IMR-90 (cell line): ENCODE results near the gene NEDD4L. TPM values are rescaled to one million over a fixed set of nuclear protein-coding genes. Genes with fewer than 3 reads are reported as not detected.

ENCODE experiments used
- ATAC-seq: fragments of 200-7000 bp; cut with Tn5 transposase; 2 replicates; pipeline ENCODE4 v1.9.1; 2020; ENCODE audit warnings: low read depth, mild to moderate bottlenecking, moderate library complexity
- BruUV-seq: library from RNA; stranded (reverse); fragments of 400-500 nt; replicated peaks from 2 replicates; lab custom pipeline; 2021; lab: Mats Ljungman, UMichigan
- CTCF ChIA-PET: fragments of 300-600 bp; formaldehyde crosslinking; extraction: SDS; loops from one replicate; lab custom pipeline; 2021; ENCODE audit warnings: antibody characterized with exemption; lab: Yijun Ruan, JAX
- POLR2A ChIA-PET: fragments of 300-600 bp; sonication (Branson Sonifier 250); formaldehyde crosslinking; loops from one replicate; lab custom pipeline; 2022; ENCODE audit warnings: antibody characterized with exemption; ENCODE audit not compliant: unreplicated experiment; lab: Charles Lee
- DNase-seq: peaks from one replicate; pipeline ENCODE4 v3.0.0; 2013
- H2AFZ ChIP-seq: replicated peaks from 2 replicates; pipeline ENCODE3; 2013; ENCODE audit warnings: low read length, mild to moderate bottlenecking; ENCODE audit not compliant: poor library complexity
- H2AK5ac ChIP-seq: 2 replicates; pipeline ENCODE4 v1.6.1; 2013; ENCODE audit warnings: low read depth, low read length, inconsistent platforms
- H2AK9ac ChIP-seq: replicated peaks from 2 replicates; pipeline ENCODE3; 2013; ENCODE audit warnings: mild to moderate bottlenecking, low read depth, low read length, moderate library complexity; ENCODE audit not compliant: poor library complexity
- H2BK120ac ChIP-seq: 2 replicates; pipeline ENCODE4 v1.6.1; 2013; ENCODE audit warnings: low read depth, low read length, inconsistent platforms
- H2BK15ac ChIP-seq: 3 replicates; pipeline ENCODE4 v1.6.1; 2013; ENCODE audit warnings: low read depth, low read length, inconsistent platforms
- H2BK20ac ChIP-seq: 2 replicates; pipeline ENCODE4 v1.6.1; 2013; ENCODE audit warnings: low read depth, mild to moderate bottlenecking, inconsistent platforms, low read length, moderate library complexity
- H2BK5ac ChIP-seq: 2 replicates; pipeline ENCODE4 v1.6.1; 2013; ENCODE audit warnings: mild to moderate bottlenecking, low read depth, low read length, inconsistent platforms; ENCODE audit not compliant: poor library complexity, severe bottlenecking
- H3K14ac ChIP-seq: replicated peaks from 2 replicates; pipeline ENCODE4 v1.6.1; 2013; ENCODE audit warnings: low read depth, low read length, inconsistent platforms
- H3K18ac ChIP-seq: 2 replicates; pipeline ENCODE4 v1.6.1; 2013; ENCODE audit warnings: low read depth, low read length, control low read depth
- H3K23ac ChIP-seq: 2 replicates; pipeline ENCODE4 v1.6.1; 2013; ENCODE audit warnings: low read depth, low read length, inconsistent platforms
- H3K27ac ChIP-seq: 2 replicates; pipeline ENCODE4 v1.5.1; 2013; ENCODE audit warnings: mild to moderate bottlenecking, control low read depth, low read length; ENCODE audit not compliant: insufficient read depth
- H3K27me3 ChIP-seq: 2 replicates; pipeline ENCODE4 v1.6.1; 2013; ENCODE audit warnings: low read length; ENCODE audit not compliant: control insufficient read depth, insufficient read depth
- H3K36me3 ChIP-seq: 2 replicates; pipeline ENCODE4 v1.6.1; 2013; ENCODE audit warnings: low read length, mixed read lengths; ENCODE audit not compliant: control insufficient read depth, insufficient read depth
- H3K4ac ChIP-seq: 2 replicates; pipeline ENCODE4 v1.6.1; 2013; ENCODE audit warnings: low read depth, low read length, inconsistent platforms
- H3K4me1 ChIP-seq: 2 replicates; pipeline ENCODE4 v1.6.1; 2013; ENCODE audit warnings: low read length, mixed read lengths; ENCODE audit not compliant: control insufficient read depth, insufficient read depth
- H3K4me2 ChIP-seq: 2 replicates; pipeline ENCODE4 v1.6.1; 2013; ENCODE audit warnings: low read depth, mild to moderate bottlenecking, control low read depth, low read length, moderate library complexity
- H3K4me3 ChIP-seq: 2 replicates; pipeline ENCODE4 v1.5.1; 2013; ENCODE audit warnings: low read depth, mild to moderate bottlenecking, control low read depth, low read length, moderate library complexity; ENCODE audit not compliant: insufficient read depth
- H3K56ac ChIP-seq: 2 replicates; pipeline ENCODE4 v1.6.1; 2013; ENCODE audit warnings: low read length, inconsistent platforms; ENCODE audit not compliant: insufficient read depth; ENCODE audit errors: extremely low read depth
- H3K79me1 ChIP-seq, 2 experiments: 2 replicates each; pipeline ENCODE4 v1.6.1; 2013; ENCODE audit warnings: low read length in 2 of 2, inconsistent platforms in 1 of 2, low read depth in 1 of 2
- H3K9ac ChIP-seq: 2 replicates; pipeline ENCODE4 v1.6.1; 2013; ENCODE audit warnings: low read depth, low read length, control low read depth
- H3K9me1 ChIP-seq: 2 replicates; pipeline ENCODE4 v1.6.1; 2013; ENCODE audit warnings: low read length, inconsistent platforms; ENCODE audit not compliant: insufficient read depth
- H3K9me3 ChIP-seq: 2 replicates; pipeline ENCODE4 v1.6.1; 2013; ENCODE audit warnings: low read length; ENCODE audit not compliant: control insufficient read depth, insufficient read depth
- H4K20me1 ChIP-seq: 2 replicates; pipeline ENCODE4 v1.6.1; 2013; ENCODE audit warnings: low read length, inconsistent platforms; ENCODE audit not compliant: insufficient read depth
- H4K5ac ChIP-seq: 2 replicates; pipeline ENCODE4 v1.6.1; 2013; ENCODE audit warnings: mild to moderate bottlenecking, low read depth, low read length, control low read depth
- H4K8ac ChIP-seq, 2 experiments: 2 replicates each; pipeline ENCODE4 v1.6.1; 2013; ENCODE audit warnings: low read depth in 2 of 2, low read length in 2 of 2, control low read depth in 1 of 2, inconsistent platforms in 1 of 2
- H4K91ac ChIP-seq: 2 replicates; pipeline ENCODE4 v1.6.1; 2013; ENCODE audit warnings: low read depth, low read length, inconsistent platforms; ENCODE audit not compliant: insufficient read depth
- BHLHE40 ChIP-seq: fragments of 150-350 bp; IDR thresholded peaks from 2 replicates; pipeline ENCODE4 v1.6.1; 2016; ENCODE audit warnings: mild to moderate bottlenecking, low read depth, low read length
- CEBPB ChIP-seq: IDR thresholded peaks from 2 replicates; pipeline ENCODE4 v1.6.1; 2012; ENCODE audit warnings: low read depth, low read length, improper control_type of control experiment
- CHD1 ChIP-seq: IDR thresholded peaks from 2 replicates; pipeline ENCODE4 v1.6.1; 2012; ENCODE audit warnings: low read depth, low read length, improper control_type of control experiment
- FOS ChIP-seq: fragments of 150-350 bp; IDR thresholded peaks from 2 replicates; pipeline ENCODE4 v1.6.1; 2016; ENCODE audit warnings: low read depth, low read length
- MAFK ChIP-seq: IDR thresholded peaks from 2 replicates; pipeline ENCODE4 v1.6.1; 2012; ENCODE audit warnings: low read depth, low read length, improper control_type of control experiment
- MAZ ChIP-seq: IDR thresholded peaks from 2 replicates; pipeline ENCODE4 v1.6.1; 2012; ENCODE audit warnings: low read depth, mild to moderate bottlenecking, low read length, improper control_type of control experiment, moderate library complexity, borderline replicate concordance
- MXI1 ChIP-seq: IDR thresholded peaks from 2 replicates; pipeline ENCODE4 v1.6.1; 2012; ENCODE audit warnings: low read depth, mild to moderate bottlenecking, low read length, moderate library complexity, borderline replicate concordance
- NFE2L2 ChIP-seq: fragments of 150-350 bp; IDR thresholded peaks from 2 replicates; pipeline ENCODE4 v1.6.1; 2016; ENCODE audit warnings: low read depth, mild to moderate bottlenecking, low read length
- POLR2A ChIP-seq: IDR thresholded peaks from 2 replicates; pipeline ENCODE4 v1.6.1; 2012; ENCODE audit warnings: mild to moderate bottlenecking, low read depth, low read length
- RAD21 ChIP-seq: IDR thresholded peaks from 2 replicates; pipeline ENCODE4 v1.6.1; 2012; ENCODE audit warnings: low read length, improper control_type of control experiment
- RCOR1 ChIP-seq: IDR thresholded peaks from 2 replicates; pipeline ENCODE4 v1.6.1; 2012; ENCODE audit warnings: mild to moderate bottlenecking, low read length, improper control_type of control experiment; ENCODE audit not compliant: insufficient replicate concordance
- RFX5 ChIP-seq: IDR thresholded peaks from 2 replicates; pipeline ENCODE4 v1.8.0; 2012; ENCODE audit warnings: low read depth, mild to moderate bottlenecking, low read length, moderate library complexity
- SMC3 ChIP-seq: fragments of 150-350 bp; IDR thresholded peaks from 2 replicates; pipeline ENCODE4 v1.6.1; 2016; ENCODE audit warnings: low read depth, mild to moderate bottlenecking, antibody characterized with exemption, low read length, moderate library complexity
- USF2 ChIP-seq: fragments of 150-350 bp; IDR thresholded peaks from 2 replicates; pipeline ENCODE4 v1.6.1; 2017; ENCODE audit warnings: mild to moderate bottlenecking, antibody characterized with exemption, low read length, low read depth
- WGBS, 2 experiments: methylation state at CpG; one replicate each; pipeline versions ENCODE4 v1.1.5 to v1.1.7; 2013; ENCODE audit warnings: missing lambda C conversion rate in 2 of 2; ENCODE audit not compliant: insufficient read length in 1 of 2; ENCODE audit errors: extremely low coverage in 2 of 2; 5-methylcytosine and 5-hydroxymethylcytosine counted together
- dilution Hi-C: fragments of 300-500 bp; cut with HindIII; formaldehyde crosslinking; loops from one replicate; pipeline ENCODE4 v1.14.3; 2018; ENCODE audit warnings: low sequenced_read_pairs; ENCODE audit not compliant: unreplicated experiment
- in situ Hi-C: fragments of 300-500 bp; cut with MboI; formaldehyde crosslinking; loops from 3 replicates; pipeline ENCODE4 v1.14.3; 2019; ENCODE audit warnings: low sequenced_read_pairs, inconsistent platforms, mixed read lengths
- intact Hi-C: fragments of 100-400 bp; cut with micrococcal nuclease; formaldehyde crosslinking; loops from 2 replicates; pipeline ENCODE4 v1.10.0; 2022
- polyA plus RNA-seq, 3 experiments: library from polyadenylated mRNA; depleted of rRNA; stranded (reverse); fragments of >200 nt; gene quantifications; 2 replicates each; pipeline ENCODE4 v1.2.3, GENCODE V29; 2012; ENCODE audit warnings: low replicate concordance in 1 of 3
- total RNA-seq: library from RNA; depleted of rRNA; stranded (reverse); fragments of >200 nt; gene quantifications from 2 replicates; pipeline ENCODE4 v1.2.3, GENCODE V29; 2012
- TF ChIP-seq, protein P1 (sequence below): conservative IDR thresholded peaks from 2 replicates; pipeline ENCODE4 v1.5.1; 2012; ENCODE audit warnings: mild to moderate bottlenecking, low read depth, low read length, improper control_type of control experiment

NEDD4L gene
- total and polyA plus RNA-seq, 2 of the 4 experiments (the other 2 are of a cell fraction): 10.0 to 10.9 TPM

GRCh38 chr18:58298251-58299134, 254.5 kb downstream of the NEDD4L start (continued):
- peak; percentile 36; the same call in 1 of the 2 replicates for TF ChIP-seq CEBPB

DNA sequence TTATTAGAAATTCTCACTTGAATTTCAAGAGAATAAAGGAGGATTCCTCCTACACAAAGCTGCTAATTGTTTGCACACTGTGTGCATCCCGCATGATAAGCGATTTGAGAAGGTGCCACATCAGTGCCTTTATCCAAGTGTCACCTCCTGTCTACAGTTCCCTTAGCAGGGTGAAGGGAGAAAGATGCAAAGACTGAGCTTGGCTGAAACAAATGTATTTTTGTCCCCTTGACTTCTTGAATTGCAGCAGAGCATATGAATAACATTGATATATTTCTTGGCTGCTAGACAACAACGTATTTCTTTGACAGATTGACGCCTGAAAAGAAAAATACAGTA, 255.1 kb downstream of the NEDD4L start:
- Histone ChIP-seq H3K79me1 (no peaks in the 10 kb centered on the region), H2BK5ac (no peak overlapping the region), H3K4me1 (peaks cover 5% of the 10 kb centered on the region), H3K9me1 (no peaks in the 10 kb centered on the region), H3K36me3 (no peaks in the 10 kb centered on the region), H3K4me2 (no peak overlapping the region; the same call in 1 of the 2 replicates), H3K9me3 (no peaks in the 10 kb centered on the region), H3K14ac (no peak overlapping the region), H3K27ac (no peak overlapping the region), H4K20me1 (no peaks in the 10 kb centered on the region), H3K4ac (no peak overlapping the region), H3K27me3 (peaks cover 13% of the 10 kb centered on the region), H3K18ac (no peak overlapping the region), H2AK9ac (no peak overlapping the region), H3K23ac (no peak overlapping the region), H3K9ac (no peak overlapping the region), H2BK20ac (no peak overlapping the region), H2AK5ac (no peak overlapping the region), H2BK120ac (no peak overlapping the region), H4K8ac (no peak overlapping the region), H2AFZ (no peak overlapping the region), H4K91ac (no peak overlapping the region), H2BK15ac (no peak overlapping the region), H3K4me3 (no peak overlapping the region), H4K5ac (no peak overlapping the region), H3K56ac (no peak overlapping the region)
- ATAC-seq (no peak), DNase-seq (no peak)
- in situ Hi-C loops: no loop called here
- POLR2A ChIA-PET: no interaction called here
- CTCF ChIA-PET: no interaction called here
- dilution Hi-C loops: no loop called here
- BruUV-seq: no TSS peak
- intact Hi-C loops: no loop called here
- WGBS, 2 experiments: no CpG with 5 or more reads among the region's 4 CpGs
- TF ChIP-seq SMC3: no peak
- TF ChIP-seq CHD1: no peak
- no peak for TF ChIP-seq USF2
- no peak for TF ChIP-seq POLR2A
- no peak for TF ChIP-seq CEBPB
- no peak for TF ChIP-seq MXI1
- TF ChIP-seq BHLHE40: no peak
- no peak for TF ChIP-seq NFE2L2
- TF ChIP-seq RAD21: no peak
- TF ChIP-seq RFX5: no peak
- TF ChIP-seq, protein P1, sequence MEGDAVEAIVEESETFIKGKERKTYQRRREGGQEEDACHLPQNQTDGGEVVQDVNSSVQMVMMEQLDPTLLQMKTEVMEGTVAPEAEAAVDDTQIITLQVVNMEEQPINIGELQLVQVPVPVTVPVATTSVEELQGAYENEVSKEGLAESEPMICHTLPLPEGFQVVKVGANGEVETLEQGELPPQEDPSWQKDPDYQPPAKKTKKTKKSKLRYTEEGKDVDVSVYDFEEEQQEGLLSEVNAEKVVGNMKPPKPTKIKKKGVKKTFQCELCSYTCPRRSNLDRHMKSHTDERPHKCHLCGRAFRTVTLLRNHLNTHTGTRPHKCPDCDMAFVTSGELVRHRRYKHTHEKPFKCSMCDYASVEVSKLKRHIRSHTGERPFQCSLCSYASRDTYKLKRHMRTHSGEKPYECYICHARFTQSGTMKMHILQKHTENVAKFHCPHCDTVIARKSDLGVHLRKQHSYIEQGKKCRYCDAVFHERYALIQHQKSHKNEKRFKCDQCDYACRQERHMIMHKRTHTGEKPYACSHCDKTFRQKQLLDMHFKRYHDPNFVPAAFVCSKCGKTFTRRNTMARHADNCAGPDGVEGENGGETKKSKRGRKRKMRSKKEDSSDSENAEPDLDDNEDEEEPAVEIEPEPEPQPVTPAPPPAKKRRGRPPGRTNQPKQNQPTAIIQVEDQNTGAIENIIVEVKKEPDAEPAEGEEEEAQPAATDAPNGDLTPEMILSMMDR: no peak
- TF ChIP-seq RCOR1: no peak
- TF ChIP-seq MAFK: no peak
- no peak for TF ChIP-seq MAZ
- no peak for TF ChIP-seq FOS
